NOMO-1 treated with DMSO at 0.1 percent for 48 hours (cell line): ENCODE results near the gene TNPO2.

Experiments
- DNase-seq: peaks from one replicate; lab custom pipeline; 2025; ENCODE audit not compliant: unreplicated experiment; lab: John Stamatoyannopoulos, UW

Gene TNPO2

DNA sequence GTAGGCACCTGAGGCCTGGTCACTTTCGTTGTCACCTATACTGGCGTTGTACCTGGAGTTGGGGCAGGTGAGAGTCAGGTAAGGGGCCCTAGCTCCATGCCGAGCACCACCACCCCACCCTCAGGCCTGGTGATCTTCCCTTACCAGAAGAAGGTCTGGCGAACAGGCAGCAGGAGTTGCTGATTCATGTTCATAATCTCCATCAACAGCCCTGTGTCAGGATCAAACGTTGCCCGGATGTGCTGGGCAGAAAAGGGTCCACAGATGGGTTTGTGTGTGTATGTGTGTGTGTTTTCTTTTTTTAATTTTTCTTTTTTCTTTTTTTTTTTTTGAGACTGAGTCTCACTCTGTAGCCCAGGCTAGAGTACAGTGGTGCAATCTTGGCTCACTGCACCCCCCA lies 71.5 kb downstream of the TNPO2 start:
- DNase-seq: no peak

- DNase-seq: no peak
Observed at GRCh38 chr19:12649941-12650340, 73.8 kb downstream of the TNPO2 start.
